GM20431 (cell line): ENCODE measurements around the gene SEC31A.
"Not testable (repeated sequence)": the region's sequence is repeated elsewhere in the genome, so short reads cannot be mapped to it uniquely, and the experiment has no call there.

Experiments used
- in situ Hi-C: fragments of 300-500 bp; cut with MseI, MboI; formaldehyde crosslinking; loops from one replicate; pipeline ENCODE4 v1.15.0; 2020; ENCODE audit warnings: low sequenced_read_pairs; ENCODE audit not compliant: unreplicated experiment

Gene SEC31A

DNA sequence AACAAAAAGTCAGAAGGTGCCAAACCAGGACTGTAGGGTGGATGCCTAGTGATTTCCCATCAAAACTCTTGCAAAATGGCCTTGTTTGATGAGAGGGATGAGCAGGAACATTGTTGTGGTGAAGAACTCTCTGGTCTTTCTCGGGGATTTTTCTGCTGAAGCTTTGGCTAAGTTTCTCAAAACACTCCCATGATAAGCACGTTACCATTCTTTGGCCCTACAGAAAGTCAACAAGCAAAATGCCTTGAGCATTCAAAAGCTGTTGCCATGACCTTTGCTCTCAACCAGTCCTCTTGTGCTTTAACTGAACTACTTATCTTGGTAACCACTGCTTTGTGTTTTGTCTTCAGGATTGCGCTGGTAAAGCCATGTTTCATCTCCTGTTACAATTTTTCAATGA, 3.0 kb upstream of the SEC31A start:
- in situ Hi-C loops = no loop called here

GRCh38 chr4:82892467-82892802, 1.5 kb upstream of the SEC31A start:
- in situ Hi-C loops = no loop called here

DNA sequence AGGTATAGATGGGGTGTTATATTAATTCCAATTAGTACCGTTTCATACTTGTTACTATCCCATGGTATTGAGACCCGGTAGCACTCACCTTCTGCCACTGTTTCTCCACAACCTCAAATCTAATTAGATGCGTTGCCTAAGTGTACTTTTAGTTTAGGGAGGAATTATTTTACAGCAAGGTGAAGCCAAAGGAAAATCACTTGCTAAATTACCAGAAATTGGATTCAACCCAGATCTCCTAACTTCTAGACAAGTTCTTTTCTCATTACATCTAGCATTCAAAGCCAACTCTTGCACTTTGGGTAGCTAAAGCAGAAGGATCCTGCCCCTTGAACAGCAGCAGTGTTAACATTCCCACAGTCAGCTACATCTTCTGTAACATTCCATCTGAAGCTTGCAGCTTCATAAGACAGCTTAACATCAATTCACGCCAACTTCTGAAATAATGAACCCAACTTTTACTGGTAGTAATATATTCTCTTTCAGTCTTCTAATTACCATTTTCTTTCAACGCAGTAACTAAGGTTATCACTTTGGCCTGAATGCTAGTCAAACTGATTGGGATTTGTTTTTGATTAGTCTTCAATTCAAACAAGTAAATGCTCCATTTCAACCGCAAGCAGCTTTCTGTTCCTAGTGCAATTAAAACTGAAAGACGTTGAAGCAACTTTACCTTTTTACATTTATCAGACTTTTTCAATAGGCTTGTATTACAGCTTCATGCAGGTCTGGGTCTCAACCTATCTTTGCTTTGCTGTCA, 934 bp upstream of the SEC31A start:
- in situ Hi-C loops = no loop called here

DNA sequence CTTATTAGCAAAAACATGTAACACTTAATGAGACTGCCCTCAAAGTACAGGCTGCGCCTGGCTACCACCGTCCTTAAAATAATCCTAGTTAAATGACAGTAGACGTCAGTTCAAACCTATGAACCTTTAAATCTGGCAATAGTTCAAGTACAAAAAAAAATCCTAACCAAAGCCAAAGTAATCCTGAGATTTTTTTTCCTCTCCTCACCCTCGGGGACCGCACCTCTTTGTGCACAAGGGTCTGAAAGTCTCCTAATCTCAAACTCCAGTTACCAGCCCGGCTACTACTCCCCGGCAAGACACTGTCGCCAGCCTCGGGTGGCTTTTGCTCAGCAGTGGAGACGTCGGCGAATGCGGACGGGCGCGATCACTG, 439 bp downstream of the SEC31A start:
- in situ Hi-C loops = no loop called here

GRCh38 chr4:82889287-82889686, 1.7 kb downstream of the SEC31A start:
- in situ Hi-C loops = no loop called here

DNA sequence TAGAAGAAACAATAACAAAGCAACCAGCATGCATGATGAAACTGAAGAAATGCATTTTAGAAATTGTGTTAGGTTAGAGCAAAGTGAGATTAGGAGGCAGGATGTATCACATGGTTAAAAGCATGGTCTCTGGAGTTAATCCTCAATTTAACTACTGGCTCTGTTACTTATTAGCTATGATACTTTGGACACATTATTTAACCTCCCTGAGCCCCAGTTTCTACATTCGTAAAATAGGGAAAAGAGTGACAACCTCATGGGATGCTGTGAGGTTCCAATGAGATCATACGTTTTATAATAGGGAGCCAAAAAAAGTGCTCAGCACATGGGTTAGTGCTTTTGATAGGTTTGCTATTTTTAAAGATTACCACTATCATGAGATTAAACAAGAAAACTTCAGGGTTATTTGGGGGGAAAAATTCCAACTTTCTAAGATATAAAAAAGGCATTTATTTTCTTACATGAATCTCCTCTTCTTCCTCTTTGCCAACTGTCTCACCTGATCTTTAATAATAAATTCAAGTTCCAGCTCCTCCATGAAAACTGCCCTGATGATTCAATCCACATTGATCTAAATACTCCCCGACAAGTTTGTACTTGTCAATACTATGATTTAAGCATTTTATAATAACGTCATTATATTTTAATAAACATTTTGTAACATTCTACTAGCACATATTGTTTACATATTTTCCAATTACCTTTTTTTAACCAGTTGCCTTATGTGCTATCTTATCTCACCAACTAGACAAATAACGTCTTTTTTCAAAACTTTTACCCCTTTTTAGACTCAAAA, 4.6 kb downstream of the SEC31A start:
- in situ Hi-C loops = no loop called here

DNA sequence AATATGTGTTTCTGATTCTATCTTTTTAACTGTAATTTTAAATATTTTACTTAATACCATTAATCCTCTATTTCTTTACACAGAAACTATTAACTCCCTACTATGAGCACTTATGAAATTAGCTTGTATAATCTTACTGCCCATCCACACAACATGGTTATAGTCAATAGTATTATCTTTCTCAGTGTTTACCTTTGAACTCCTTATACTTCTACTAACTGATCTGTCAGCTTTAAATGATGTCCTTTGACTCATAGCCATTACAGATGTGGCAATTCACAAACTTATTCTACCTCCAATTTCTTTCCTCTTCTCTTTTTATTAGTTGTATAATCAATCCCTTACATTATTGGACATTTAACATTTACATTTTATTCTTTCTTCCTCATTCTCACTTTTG, 5.5 kb downstream of the SEC31A start:
- in situ Hi-C loops = no loop called here

DNA sequence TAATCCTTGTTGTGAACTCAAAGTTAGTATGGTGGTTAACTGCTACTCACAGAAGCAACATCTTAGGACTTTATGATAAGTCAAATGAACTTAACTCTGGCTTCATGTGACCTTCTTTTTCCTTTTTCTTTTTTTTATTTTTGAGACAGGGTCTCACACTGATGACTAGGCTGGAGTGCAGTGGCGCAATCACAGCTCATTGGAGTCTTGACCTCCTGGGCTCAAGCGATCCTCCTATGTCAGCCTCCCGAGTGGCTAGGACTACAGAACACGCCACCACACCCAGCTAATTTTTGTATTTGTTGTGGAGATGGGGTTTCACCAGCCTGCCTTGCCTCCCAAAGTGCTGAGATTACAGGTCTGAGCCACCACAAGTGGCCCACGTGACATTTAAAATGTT, 22.4 kb downstream of the SEC31A start:
- in situ Hi-C loops = no loop called here

- in situ Hi-C loops = no loop called here
These were observed 24.1 kb downstream of the SEC31A start for GRCh38 chr4:82866706-82867385.

DNA sequence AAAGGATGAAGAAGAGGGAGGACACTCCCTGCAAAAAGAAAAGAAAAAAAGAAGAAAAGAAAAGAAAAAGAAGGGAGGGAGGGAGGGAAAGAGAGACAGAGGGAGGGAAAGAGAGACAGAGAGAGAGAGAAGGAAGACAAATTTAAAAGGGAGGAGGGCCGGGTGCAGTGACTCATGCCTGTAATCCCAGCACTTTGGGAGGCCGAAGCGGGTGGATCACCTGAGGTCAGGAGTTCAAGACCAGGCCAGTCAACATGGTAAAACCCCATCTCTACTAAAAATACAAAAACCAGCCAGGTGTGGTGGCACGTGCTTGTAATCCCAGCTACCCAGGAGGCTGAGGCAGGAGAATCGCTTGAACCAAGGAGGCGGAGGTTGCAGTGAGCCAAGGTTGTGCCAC, 24.9 kb downstream of the SEC31A start:
- in situ Hi-C loops = not testable (repeated sequence)

DNA sequence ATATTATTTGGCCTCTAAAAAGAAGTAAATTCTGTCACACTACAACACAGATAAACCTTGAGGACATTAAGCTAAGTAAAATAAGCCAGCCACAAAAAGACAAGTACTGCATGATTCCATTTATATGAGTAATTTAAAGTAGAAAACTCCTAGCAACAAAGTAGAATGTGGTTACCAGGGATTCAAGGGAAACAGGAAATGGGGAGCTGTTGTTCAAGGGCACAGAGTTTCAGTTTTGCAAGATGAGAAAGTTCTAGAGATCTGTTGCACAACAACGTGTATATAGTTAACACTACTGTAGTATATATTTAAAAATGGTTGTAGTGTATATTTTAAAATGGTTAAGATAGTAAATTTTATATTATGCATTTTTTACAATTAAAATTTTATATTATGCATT, 25.4 kb downstream of the SEC31A start:
- in situ Hi-C loops = no loop called here

- in situ Hi-C loops = no loop called here
These were observed 26.5 kb downstream of the SEC31A start for GRCh38 chr4:82864336-82864979.

DNA sequence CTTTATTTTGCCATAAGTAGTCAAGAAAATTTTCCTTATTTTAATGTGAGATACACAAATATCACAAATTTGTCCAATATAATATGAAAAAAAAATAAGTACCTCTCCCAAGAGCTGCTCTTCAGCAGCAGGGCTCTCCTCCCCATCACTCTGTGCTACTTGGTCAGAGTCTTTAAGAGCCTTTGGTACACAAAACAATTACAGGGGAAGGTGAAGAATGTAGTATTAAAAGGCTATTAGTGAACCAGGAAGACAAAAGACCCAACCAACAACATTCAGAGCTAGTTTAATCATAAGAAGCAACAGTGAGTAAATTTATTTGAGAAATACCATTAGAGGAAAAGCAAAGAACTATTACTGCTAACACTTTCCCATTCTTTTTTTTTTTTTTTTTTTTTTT, 29.4 kb downstream of the SEC31A start:
- in situ Hi-C loops = no loop called here

DNA sequence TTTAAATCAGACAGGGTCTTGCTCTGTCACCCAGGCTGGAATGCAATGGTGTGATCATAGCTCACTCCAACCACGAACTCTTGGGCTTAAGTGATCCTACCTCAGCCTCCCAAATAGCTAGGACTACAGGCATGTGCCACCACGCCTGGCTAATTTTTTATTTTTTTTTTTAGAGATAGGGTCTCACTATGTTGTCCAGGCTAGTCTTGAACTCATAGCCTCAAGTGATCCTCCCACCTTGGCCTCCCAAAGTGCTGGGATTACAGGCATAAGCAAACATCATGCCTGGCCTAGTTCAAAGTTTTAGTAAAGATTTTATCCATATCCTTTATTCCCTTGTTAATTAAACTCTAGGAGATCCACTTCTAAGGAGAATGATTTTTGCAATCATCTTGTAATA, 30.5 kb downstream of the SEC31A start:
- in situ Hi-C loops = not testable (repeated sequence)

- in situ Hi-C loops = no loop called here
These were observed 38.1 kb downstream of the SEC31A start for GRCh38 chr4:82852751-82853285.

DNA sequence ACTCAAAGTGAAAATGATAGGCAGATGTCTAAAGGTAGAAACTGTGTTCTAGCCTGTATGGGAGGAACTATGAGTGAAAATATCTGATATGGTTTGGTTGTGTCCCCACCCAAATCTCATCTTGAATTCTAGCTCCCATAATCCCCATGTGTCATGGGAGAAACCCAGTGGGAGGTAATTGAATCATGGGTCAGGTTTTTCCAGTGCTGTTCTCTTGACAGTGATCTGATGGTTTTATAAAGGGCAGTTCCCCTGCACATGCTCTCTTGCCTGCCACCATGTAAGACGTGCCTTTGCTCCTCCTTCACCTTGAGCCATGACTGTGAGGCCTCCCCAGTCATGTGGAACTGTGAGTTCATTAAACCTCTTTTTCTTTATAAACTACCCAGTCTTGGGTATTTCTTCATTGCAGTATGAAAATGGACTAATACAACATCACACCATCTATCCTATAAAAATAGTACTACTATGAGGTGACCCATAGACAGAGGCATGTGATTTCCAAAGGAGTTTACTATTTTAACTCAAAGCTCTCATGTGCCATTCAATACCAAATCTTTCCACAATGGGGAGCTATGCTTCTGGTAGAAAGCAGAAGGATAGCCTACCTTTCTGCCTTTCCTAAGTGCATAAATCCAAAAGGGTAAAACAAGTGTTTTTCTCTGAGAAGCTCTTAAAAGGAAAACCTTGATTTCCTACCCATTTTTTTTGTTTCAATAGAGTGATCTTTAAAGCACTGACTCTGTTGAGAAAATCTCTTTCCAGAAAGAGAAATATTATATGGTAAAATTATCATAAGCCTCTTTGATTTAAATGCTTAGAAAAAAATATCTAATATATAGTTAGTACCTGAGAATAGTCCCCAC, 38.8 kb downstream of the SEC31A start:
- in situ Hi-C loops = no loop called here

- in situ Hi-C loops = no loop called here
These were observed 39.6 kb downstream of the SEC31A start for GRCh38 chr4:82851318-82851717.

DNA sequence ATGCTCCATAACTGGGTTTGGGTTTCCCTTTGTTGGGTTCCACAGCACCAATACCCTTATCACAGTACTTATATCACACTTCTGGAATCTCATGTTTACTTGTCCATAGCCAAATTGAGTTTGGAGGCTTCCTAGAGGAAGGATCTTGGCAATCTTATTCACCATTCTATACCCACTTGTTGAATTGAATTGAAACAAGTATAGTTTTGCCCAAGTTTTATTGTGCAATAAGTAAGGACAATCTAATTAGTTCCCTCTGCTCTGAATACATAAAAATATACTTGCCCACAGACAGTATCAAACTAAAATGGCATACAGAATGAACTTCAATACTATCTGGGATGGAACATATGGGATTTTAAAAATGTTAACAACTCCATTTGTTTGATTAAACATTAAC, 40.3 kb downstream of the SEC31A start:
- in situ Hi-C loops = no loop called here

- in situ Hi-C loops = no loop called here
These were observed 42.2 kb downstream of the SEC31A start for GRCh38 chr4:82848706-82849105.

GRCh38 chr4:82842593-82842992, 48.4 kb downstream of the SEC31A start:
- in situ Hi-C loops = no loop called here
